HFF-Myc (cell line): Measurements from ENCODE around the gene DNAAF5.

Source experiments
- DNase-seq: peaks from one replicate; pipeline ENCODE4 v3.0.0-alpha.2; 2011; ENCODE audit warnings: low read depth; ENCODE audit errors: extremely low read depth
- H3K4me3 ChIP-seq: replicated peaks from 2 replicates; pipeline ENCODE4 v1.5.1; 2011; ENCODE audit warnings: low read depth, mild to moderate bottlenecking, control low read depth, low read length
- TF ChIP-seq, protein P1 (sequence below): IDR thresholded peaks from 2 replicates; pipeline ENCODE4 v1.5.1; 2012; ENCODE audit warnings: mild to moderate bottlenecking, low read depth, low read length, control low read depth; ENCODE audit errors: missing control alignments

DNAAF5 gene

DNA sequence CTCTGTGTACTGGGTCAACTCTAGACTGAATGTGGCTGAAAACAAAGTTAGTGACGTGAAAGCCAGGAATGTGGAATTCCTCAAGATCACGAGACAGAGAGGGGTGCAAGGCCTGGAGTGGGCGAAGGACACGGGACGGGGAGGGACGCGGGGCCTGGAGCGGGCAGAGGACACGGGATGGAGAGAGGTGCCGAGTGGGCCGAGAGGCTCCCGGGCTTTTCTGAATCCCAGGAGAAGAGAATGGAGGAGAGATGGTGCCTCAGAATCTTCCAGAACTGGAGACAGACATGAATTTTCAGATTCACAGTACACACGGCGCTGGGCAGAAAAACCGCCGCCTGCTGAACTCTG lies 51.2 kb downstream of the DNAAF5 start:
- DNase-seq: no peak
- TF ChIP-seq, protein P1, sequence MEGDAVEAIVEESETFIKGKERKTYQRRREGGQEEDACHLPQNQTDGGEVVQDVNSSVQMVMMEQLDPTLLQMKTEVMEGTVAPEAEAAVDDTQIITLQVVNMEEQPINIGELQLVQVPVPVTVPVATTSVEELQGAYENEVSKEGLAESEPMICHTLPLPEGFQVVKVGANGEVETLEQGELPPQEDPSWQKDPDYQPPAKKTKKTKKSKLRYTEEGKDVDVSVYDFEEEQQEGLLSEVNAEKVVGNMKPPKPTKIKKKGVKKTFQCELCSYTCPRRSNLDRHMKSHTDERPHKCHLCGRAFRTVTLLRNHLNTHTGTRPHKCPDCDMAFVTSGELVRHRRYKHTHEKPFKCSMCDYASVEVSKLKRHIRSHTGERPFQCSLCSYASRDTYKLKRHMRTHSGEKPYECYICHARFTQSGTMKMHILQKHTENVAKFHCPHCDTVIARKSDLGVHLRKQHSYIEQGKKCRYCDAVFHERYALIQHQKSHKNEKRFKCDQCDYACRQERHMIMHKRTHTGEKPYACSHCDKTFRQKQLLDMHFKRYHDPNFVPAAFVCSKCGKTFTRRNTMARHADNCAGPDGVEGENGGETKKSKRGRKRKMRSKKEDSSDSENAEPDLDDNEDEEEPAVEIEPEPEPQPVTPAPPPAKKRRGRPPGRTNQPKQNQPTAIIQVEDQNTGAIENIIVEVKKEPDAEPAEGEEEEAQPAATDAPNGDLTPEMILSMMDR: no peak
- H3K4me3 ChIP-seq: no peak overlapping the region

DNA sequence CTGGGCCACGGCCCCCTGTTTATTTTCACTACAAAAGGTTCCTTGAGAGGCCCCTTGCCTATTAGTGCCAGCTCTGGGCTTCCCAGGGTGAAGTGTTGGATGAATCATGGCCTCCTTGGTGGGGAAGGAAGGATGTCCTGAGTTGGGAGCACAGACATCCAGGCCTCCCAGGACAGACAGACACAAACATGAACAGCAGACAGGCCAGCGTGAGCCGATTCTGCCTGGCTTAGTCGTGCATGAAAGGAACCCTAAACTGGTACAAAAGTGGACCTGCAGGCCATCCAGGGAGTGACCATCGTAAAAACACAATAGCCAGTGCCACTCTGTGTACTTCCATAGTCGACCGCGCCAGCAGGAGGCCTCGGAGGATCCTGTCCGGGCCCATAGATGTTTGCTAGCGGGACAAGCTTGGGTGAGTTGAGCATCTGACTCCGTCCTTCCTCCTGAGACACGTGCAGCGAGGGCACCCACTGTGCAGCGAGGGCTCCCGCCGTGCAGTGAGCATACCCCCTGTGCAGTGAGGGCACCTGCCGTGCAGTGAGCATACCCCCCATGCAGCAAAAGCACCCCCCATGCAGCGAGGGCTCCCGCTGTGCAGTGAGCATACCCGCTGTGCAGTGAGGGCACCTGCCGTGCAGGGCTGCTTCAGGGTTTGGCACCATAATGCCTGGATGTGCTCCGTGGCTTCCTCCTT lies 51.9 kb downstream of the DNAAF5 start:
- H3K4me3 ChIP-seq: no peak overlapping the region
- TF ChIP-seq, protein P1: no peak

DNA sequence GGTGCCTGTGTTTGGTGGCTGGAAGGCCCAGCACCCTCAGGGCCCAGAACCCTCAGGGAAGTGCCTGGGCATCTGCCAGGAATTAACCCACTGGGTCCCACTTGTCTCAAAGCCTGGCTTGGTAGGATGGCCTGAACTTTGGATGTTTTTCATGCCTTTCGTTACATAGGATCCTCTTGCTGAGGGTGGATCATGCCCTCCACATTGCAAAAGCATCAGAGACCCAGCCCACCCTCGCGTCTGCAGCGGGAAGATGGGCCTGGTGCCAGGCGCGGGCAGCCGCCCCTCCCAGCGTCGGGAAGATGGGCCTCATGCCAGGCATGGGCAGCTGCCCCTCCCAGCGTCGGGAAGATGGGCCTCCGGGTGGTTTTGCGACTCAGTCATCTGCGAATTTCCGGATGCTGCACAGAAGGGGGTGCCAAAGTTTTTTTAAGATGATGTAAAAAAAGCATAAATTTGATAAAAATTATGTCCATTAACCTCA lies 52.5 kb downstream of the DNAAF5 start:
- DNase-seq: no peak
- H3K4me3 ChIP-seq: no peak overlapping the region
- TF ChIP-seq, protein P1: no peak

More for the DNA sequence above, 51.9 kb downstream of the DNAAF5 start:
- no peak for DNase-seq

DNA sequence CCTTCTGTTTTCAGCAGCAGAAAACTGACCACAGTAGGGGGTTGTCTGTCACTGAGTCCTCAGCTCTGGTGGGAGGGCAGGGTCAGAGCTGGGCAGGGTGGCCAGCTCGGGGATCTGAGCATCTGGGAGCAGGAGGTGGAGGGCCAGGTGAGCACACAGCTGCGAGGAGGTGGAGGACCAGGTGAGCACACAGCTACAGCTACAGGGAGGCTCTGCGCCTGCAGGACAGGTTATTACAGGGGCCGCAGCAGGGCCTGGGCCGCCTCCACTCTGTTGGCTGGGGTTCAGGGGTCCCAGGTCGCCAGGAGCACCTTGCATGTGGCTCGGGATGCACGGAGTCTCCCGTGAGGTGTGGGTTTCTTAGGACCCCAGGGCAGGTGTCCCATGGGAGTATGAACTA lies 53.0 kb downstream of the DNAAF5 start:
- TF ChIP-seq, protein P1: no peak
- DNase-seq: no peak
- no peak overlapping the region for H3K4me3 ChIP-seq

DNA sequence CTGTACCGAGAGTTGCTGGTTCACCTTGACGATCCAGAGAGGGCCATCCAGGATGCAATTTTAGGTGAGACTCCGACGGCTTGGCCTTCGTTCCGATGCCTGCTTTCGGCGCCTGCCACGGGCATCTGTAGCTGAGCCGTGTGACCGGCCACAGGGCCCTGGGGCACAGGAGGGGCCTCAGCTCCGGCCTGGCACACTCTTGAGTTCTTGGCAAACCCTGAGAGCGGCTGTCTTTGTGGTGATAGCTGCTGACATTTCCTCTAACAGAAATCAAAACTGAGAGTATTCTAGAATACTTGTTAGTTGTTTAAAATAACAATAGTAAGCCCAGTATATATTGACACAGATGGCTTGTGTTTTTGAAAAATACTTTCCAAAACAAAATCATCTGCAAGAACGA lies 53.6 kb downstream of the DNAAF5 start:
- TF ChIP-seq, protein P1: no peak
- H3K4me3 ChIP-seq: no peak overlapping the region
- DNase-seq: no peak

DNA sequence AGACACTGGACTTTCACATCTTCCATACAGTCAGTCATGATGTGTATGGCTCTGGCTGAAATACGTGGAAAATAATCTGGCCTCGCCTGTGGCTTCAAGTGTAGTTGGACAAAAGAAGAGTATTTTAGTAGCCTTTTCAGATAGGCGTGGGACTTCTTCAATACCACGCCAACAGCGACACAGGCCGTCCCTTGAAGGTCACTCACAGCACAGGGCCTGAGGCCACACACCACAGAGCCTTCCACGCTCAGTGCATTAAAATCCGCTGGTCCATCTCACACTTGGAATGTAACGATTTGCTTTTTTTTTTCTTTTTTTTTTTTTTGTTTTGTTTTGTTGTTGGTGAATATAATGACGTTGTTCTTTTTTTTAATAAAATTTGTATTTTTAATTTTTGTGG lies 54.0 kb downstream of the DNAAF5 start:
- H3K4me3 ChIP-seq: no peak overlapping the region
- TF ChIP-seq, protein P1: no peak
- DNase-seq: no peak
